B cell (primary cell): ENCODE results near the gene EPG5. TPM values are rescaled to one million over a fixed set of nuclear protein-coding genes. Genes with fewer than 3 reads are reported as not detected.

Source experiments
- ATAC-seq: fragments of 200-7000 bp; cut with Tn5 transposase; one replicate; pipeline ENCODE4 v1.10.0; 2021; ENCODE audit warnings: low read depth, mild to moderate bottlenecking, moderate number of reproducible peaks, moderate library complexity
- CTCF ChIA-PET: fragments of 350-600 bp; sonication (Branson Sonifier 250); formaldehyde crosslinking; loops from one replicate; lab custom pipeline; 2021; ENCODE audit warnings: antibody characterized with exemption, inconsistent platforms; lab: Charles Lee
- POLR2A ChIA-PET: fragments of 350-600 bp; sonication (Branson Sonifier 250); formaldehyde crosslinking; loops from one replicate; lab custom pipeline; 2021; ENCODE audit warnings: antibody characterized with exemption; lab: Charles Lee
- DNase-seq: peaks from one replicate; pipeline ENCODE4 v3.0.0; 2013
- H2AFZ ChIP-seq: 2 replicates; pipeline ENCODE4 v1.6.1; 2012; ENCODE audit warnings: mild to moderate bottlenecking, low read depth, low read length; ENCODE audit not compliant: insufficient read depth, poor library complexity, severe bottlenecking
- H3K27ac ChIP-seq, 2 donors: 1 replicate in 1 of 2; 2 replicates in 1 of 2; pipeline ENCODE4 v1.5.1; 2012 to 2013; ENCODE audit warnings: low read length in 2 of 2, mild to moderate bottlenecking in 2 of 2, moderate library complexity in 1 of 2
- H3K27me3 ChIP-seq, 4 experiments: fragments of 200-600 bp in 1 of 4; sonication (generic) in 1 of 4; replicated peaks in 1 of 4; 1 replicate in 2 of 4; 2 replicates in 2 of 4; pipeline versions ENCODE4 v1.6.1 to v1.7.0; 2013 to 2016; ENCODE audit warnings: low read length in 3 of 4, mild to moderate bottlenecking in 2 of 4, mixed read lengths in 1 of 4, moderate library complexity in 1 of 4; ENCODE audit not compliant: insufficient read depth in 4 of 4, control insufficient read depth in 3 of 4; ENCODE audit errors: control extremely low read depth in 1 of 4
- H3K36me3 ChIP-seq, 2 experiments: replicated peaks in 1 of 2; 1 replicate in 1 of 2; 2 replicates in 1 of 2; pipeline versions ENCODE4 v1.6.1 to v1.7.1; 2013; ENCODE audit warnings: low read length in 1 of 2; ENCODE audit not compliant: insufficient read depth in 2 of 2, control insufficient read depth in 1 of 2; ENCODE audit errors: control extremely low read depth in 1 of 2, extremely low read depth in 1 of 2
- H3K4me1 ChIP-seq, 2 donors: fragments of 200-600 bp in 1 of 2; sonication (generic) in 1 of 2; 1 replicate in 1 of 2; 2 replicates in 1 of 2; pipeline versions ENCODE4 v1.5.1 to v1.6.1; 2013 to 2017; ENCODE audit warnings: low read length in 2 of 2; ENCODE audit not compliant: control insufficient read depth in 2 of 2, insufficient read depth in 2 of 2
- H3K4me2 ChIP-seq: replicated peaks from 2 replicates; pipeline ENCODE3; 2012; ENCODE audit warnings: mild to moderate bottlenecking, low read depth, low read length; ENCODE audit not compliant: poor library complexity, severe bottlenecking
- H3K4me3 ChIP-seq, 5 experiments: fragments of 200-600 bp in 1 of 5; sonication (generic) in 1 of 5; 1 replicate in 3 of 5; 2 replicates in 2 of 5; pipeline versions ENCODE4 v1.5.1 to v1.7.0; 2011 to 2016; ENCODE audit warnings: low read length in 4 of 5, mild to moderate bottlenecking in 4 of 5, low read depth in 2 of 5, control low read depth in 1 of 5, moderate library complexity in 1 of 5; ENCODE audit not compliant: insufficient read depth in 1 of 5; ENCODE audit errors: control extremely low read depth in 1 of 5, extremely low read depth in 1 of 5
- H3K79me2 ChIP-seq: fragments of 200-600 bp; sonication (generic); one replicate; pipeline ENCODE4 v1.6.0; 2016; ENCODE audit warnings: low read length; ENCODE audit not compliant: control insufficient read depth, insufficient read depth
- H3K9ac ChIP-seq: fragments of 200-600 bp; sonication (generic); 2 replicates; pipeline ENCODE4 v1.6.1; 2017; ENCODE audit warnings: mild to moderate bottlenecking, low read length, moderate library complexity
- H3K9me3 ChIP-seq, 3 donors: one replicate each; pipeline versions ENCODE4 v1.6.1 to v1.7.1; 2013; ENCODE audit warnings: low read length in 2 of 3; ENCODE audit not compliant: control insufficient read depth in 2 of 3, insufficient read depth in 1 of 3; ENCODE audit errors: control extremely low read depth in 1 of 3
- H4K20me1 ChIP-seq: 2 replicates; pipeline ENCODE4 v1.6.0; 2012; ENCODE audit warnings: mild to moderate bottlenecking, low read length; ENCODE audit not compliant: insufficient read depth, control insufficient read depth, poor library complexity, severe bottlenecking
- H3K27ac Mint-ChIP-seq: one replicate; pipeline ENCODE4 v1.8.0; 2021; ENCODE audit warnings: mixed read lengths
- H3K27me3 Mint-ChIP-seq: one replicate; pipeline ENCODE4 v1.8.0; 2021; ENCODE audit warnings: mixed read lengths
- H3K4me1 Mint-ChIP-seq: one replicate; pipeline ENCODE4 v1.8.0; 2021; ENCODE audit warnings: mixed read lengths
- H3K4me3 Mint-ChIP-seq: one replicate; pipeline ENCODE4 v1.8.0; 2021; ENCODE audit warnings: mixed read lengths
- H3K9me3 Mint-ChIP-seq: one replicate; pipeline ENCODE4 v1.8.0; 2022; ENCODE audit warnings: mixed read lengths; ENCODE audit not compliant: insufficient read depth
- EZH2 ChIP-seq: IDR thresholded peaks from 2 replicates; pipeline ENCODE4 v1.6.1; 2012; ENCODE audit warnings: borderline replicate concordance, low read depth, mild to moderate bottlenecking, moderate library complexity, low read length; ENCODE audit not compliant: insufficient read depth, poor library complexity, severe bottlenecking
- WGBS: methylation state at CpG from one replicate; pipeline ENCODE4 v1.1.5; 2013; ENCODE audit warnings: missing lambda C conversion rate; ENCODE audit not compliant: insufficient coverage; 5-methylcytosine and 5-hydroxymethylcytosine counted together
- intact Hi-C: fragments of 100-400 bp; cut with micrococcal nuclease; formaldehyde crosslinking; loops from one replicate; pipeline ENCODE4 v1.10.0; 2022
- polyA plus RNA-seq: library from polyadenylated mRNA; depleted of rRNA; stranded (reverse); fragments of >200 nt; gene quantifications from 2 replicates; pipeline ENCODE4 v1.2.3, GENCODE V29; 2012
- small RNA-seq: library from RNA; depleted of rRNA; stranded (forward); fragments of <200 nt; gene quantifications from one replicate; pipeline ENCODE3, GENCODE V24; 2012; ENCODE audit warnings: low replicate concordance, low read depth; ENCODE audit not compliant: insufficient read length
- total RNA-seq, 2 donors: library from RNA; stranded (reverse); fragments of 120-200 nt in 1 of 2; gene quantifications; 1 replicate in 1 of 2; 2 replicates in 1 of 2; pipeline versions ENCODE4 v1.2.3 to v1.2.4, GENCODE V29; 2013 to 2022
- TF ChIP-seq, protein P1 (sequence below): fragments of 200-600 bp; IDR thresholded peaks from one replicate; pipeline ENCODE4 v1.8.0; 2022; ENCODE audit warnings: antibody characterized with exemption, mild to moderate bottlenecking

Gene EPG5
- total and polyA plus RNA-seq, 2 donors (not counting 1 experiment from before 2014, with no cell fraction given): 10.3 to 50.4 TPM

DNA sequence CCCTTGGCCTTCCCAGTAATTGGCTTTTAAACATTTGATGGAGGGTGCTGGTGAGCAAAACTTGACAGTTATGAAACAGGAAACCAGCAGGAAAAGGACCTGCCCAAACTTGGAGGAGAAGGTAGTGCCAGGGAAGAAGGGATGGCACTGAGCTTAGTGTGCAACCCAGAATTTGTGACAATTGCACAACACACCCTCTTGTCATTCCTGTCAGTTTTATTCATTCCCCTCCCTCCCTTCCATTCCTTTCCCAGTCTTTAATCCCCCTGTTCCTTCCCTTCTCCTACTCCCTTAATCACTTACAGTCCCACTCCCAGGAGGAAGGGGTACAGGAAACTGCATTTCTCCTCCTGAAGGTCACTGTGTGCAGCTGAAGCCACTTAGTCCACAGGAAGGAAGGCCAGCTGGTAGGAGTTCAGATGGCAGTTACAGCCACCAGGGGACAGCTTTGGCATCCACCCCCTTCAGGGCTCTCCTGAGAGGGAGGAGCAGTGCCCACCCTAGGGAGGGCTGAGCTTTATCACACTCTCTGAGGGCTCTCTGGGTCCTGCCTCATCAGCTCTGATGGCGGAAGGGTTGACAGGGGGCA lies 165.6 kb downstream of the EPG5 start:
- H2AFZ ChIP-seq: no peak overlapping the region
- ChIA-PET CTCF (no interaction called here), POLR2A (no interaction called here)
- Mint-ChIP-seq H3K27me3 (peaks cover 28% of the 10 kb centered on the region), H3K4me1 (no peaks in the 10 kb centered on the region), H3K4me3 (no peak overlapping the region), H3K27ac (no peak overlapping the region), H3K9me3 (peaks cover 7% of the 10 kb centered on the region)
- no peak for DNase-seq
- intact Hi-C loops: no loop called here
- H3K9ac ChIP-seq: no peak overlapping the region
- H3K27ac ChIP-seq: no peak overlapping the region
- peaks cover 4 to 13% (median 8%) of the 10 kb centered on the region in 3 donors for H3K9me3 ChIP-seq
- no peak for ATAC-seq
- TF ChIP-seq, protein P1, sequence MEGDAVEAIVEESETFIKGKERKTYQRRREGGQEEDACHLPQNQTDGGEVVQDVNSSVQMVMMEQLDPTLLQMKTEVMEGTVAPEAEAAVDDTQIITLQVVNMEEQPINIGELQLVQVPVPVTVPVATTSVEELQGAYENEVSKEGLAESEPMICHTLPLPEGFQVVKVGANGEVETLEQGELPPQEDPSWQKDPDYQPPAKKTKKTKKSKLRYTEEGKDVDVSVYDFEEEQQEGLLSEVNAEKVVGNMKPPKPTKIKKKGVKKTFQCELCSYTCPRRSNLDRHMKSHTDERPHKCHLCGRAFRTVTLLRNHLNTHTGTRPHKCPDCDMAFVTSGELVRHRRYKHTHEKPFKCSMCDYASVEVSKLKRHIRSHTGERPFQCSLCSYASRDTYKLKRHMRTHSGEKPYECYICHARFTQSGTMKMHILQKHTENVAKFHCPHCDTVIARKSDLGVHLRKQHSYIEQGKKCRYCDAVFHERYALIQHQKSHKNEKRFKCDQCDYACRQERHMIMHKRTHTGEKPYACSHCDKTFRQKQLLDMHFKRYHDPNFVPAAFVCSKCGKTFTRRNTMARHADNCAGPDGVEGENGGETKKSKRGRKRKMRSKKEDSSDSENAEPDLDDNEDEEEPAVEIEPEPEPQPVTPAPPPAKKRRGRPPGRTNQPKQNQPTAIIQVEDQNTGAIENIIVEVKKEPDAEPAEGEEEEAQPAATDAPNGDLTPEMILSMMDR: no peak
- TF ChIP-seq EZH2: no peak
- H4K20me1 ChIP-seq: no peaks in the 10 kb centered on the region
- peaks cover 0 to 9% (median 3%) of the 10 kb centered on the region in 4 experiments for H3K27me3 ChIP-seq
- H3K36me3 ChIP-seq: no peaks in the 10 kb centered on the region
- no peaks in the 10 kb centered on the region for H3K79me2 ChIP-seq
- H3K4me2 ChIP-seq: no peak overlapping the region
- H3K4me1 ChIP-seq: no peaks in the 10 kb centered on the region
- no CpG with 5 or more reads among the region's 1 CpG for WGBS
- H3K4me3 ChIP-seq: no peak overlapping the region

Small RNAs within 50 kb of the gene (small RNA-seq; reads per million reads assigned to genes)
- not detected for gene RN7SKP26

Other genes with a start within 250 kb of the EPG5 start
- 5.8 and 6.1 TPM in 2 replicates for gene SLC14A1, start 243.1 kb downstream of the EPG5 start, total RNA-seq
- 3.4 and 6.4 TPM in 2 replicates for gene SLC14A1, start 243.1 kb downstream of the EPG5 start, polyA plus RNA-seq
- not detected in 2 replicates for gene SIGLEC15, start 141.7 kb downstream of the EPG5 start, total RNA-seq
- gene SIGLEC15, start 141.7 kb downstream of the EPG5 start, polyA plus RNA-seq: 0.10 TPM in 1 of 2 replicates, not detected in the other
- 0.76 and 1.00 TPM in 2 replicates for gene PSTPIP2, start 104.9 kb upstream of the EPG5 start, total RNA-seq
- gene PSTPIP2, start 104.9 kb upstream of the EPG5 start, polyA plus RNA-seq: 0.37 and 0.42 TPM in 2 replicates
- 235 and 247 TPM in 2 replicates for gene ATP5F1A, start 131.0 kb upstream of the EPG5 start, total RNA-seq
- 225 and 234 TPM in 2 replicates for gene ATP5F1A, start 131.0 kb upstream of the EPG5 start, polyA plus RNA-seq
- 28.4 and 30.9 TPM in 2 replicates for gene HAUS1, start 137.1 kb upstream of the EPG5 start, total RNA-seq
- gene HAUS1, start 137.1 kb upstream of the EPG5 start, polyA plus RNA-seq: 11.9 and 16.2 TPM in 2 replicates